Astrocyte of the hippocampus (primary cell): ENCODE data around the gene LCNL1.
A peak's percentile ranks its signal among the peaks of the same experiment; 100 is the strongest.

Experiments used
- DNase-seq: peaks from one replicate; pipeline ENCODE4 v3.0.0; 2011; ENCODE audit warnings: low read depth, low spot score

LCNL1 gene

DNA sequence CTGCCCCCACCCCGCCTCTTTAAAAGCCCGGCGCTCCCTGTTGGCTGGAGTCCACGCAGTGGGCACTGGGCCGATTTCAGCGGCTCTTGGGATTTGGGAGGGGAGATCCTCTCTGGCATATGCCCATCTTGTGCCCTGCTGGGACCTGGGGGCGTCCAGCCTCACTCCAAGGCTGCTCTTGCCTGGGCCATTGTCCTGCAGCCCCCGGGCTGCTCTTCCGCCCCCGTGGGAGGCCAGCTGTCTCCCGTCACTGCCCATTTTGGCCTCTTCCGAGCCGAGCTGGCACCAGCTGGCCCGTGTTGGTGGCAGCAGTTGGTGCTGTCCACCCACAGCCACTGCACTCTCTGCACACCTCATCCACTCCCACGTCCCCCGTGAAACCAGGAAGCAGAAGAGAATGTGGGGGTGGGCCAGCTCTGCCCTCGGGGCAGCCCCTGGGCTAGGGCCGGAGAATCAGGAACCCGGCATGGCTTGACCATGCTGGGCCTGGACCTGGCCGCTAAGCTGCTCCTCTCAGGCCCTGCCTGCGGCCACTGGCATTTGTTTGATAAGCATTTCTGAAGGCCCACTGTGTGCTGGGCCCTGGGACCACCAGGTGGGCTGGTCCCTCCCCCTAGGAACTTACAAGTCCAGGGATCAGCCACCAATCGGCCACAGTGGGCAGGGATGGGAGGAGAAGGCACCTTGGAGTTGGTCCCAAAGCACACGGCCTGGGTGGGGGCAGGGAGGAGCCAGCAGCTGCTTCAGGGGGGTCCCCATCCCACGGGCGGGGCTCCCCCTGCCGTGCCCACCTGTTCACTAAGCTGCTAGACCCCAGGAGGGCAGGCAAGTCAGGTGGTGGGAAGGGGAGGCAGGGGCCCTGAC is 35.5 kb upstream of the LCNL1 start:
- no peak for DNase-seq

DNA sequence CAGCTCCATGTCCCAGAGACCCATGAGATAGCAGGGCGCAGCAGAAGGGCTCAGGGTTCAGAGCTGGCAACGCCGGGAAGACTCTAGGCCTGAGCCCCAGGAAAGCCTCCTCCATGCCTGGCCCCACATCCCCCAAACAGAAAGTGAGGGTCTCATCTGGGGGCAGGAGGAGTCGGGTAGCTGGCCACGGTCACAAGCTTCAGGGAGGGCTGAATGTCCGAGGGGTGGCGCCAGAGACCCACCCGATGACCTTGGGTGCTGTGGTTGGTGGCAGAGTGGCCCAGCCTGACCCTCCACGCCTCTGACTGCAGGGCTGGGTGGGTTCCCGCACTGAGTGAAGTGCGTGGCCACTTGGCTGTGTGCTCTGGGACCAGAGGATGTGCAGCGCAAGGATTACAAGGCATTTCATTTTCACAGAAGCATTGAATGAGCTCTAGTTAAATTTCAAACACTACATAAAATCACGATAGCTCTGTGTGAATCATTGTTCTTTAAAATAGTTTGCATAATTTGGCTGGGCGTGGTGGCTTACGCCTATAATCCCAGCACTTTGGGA is 34.8 kb upstream of the LCNL1 start:
- peak; percentile 59 for DNase-seq

DNA sequence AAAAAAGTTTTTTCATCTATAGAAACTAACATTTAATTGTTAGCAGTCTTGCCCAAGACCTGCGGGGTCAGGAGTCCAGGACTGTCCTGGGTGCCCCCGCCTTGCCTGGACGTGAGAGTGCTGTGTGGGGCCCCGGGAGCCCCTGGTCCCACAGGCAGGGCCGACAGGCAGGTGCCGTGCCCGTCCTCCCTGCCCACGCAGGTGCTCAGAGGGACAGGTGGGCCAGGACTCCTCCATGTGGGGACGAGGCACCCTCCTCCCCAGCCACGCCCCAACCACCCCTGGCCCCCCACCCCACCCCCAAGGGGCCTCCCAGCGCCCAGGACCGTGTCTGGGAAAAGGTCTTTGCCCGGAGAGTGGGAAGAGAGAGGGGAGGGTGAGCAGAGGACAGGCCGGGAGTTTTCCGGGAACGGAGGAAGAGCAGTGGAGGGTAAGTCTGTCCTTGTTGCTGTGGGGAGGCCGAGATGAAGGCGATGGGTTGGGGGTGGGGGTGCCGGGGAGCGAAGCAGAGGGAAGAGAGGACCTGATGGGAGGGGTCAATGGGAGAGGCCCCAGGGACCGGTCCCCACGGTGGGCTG is 33.5 kb upstream of the LCNL1 start:
- no peak for DNase-seq

DNA sequence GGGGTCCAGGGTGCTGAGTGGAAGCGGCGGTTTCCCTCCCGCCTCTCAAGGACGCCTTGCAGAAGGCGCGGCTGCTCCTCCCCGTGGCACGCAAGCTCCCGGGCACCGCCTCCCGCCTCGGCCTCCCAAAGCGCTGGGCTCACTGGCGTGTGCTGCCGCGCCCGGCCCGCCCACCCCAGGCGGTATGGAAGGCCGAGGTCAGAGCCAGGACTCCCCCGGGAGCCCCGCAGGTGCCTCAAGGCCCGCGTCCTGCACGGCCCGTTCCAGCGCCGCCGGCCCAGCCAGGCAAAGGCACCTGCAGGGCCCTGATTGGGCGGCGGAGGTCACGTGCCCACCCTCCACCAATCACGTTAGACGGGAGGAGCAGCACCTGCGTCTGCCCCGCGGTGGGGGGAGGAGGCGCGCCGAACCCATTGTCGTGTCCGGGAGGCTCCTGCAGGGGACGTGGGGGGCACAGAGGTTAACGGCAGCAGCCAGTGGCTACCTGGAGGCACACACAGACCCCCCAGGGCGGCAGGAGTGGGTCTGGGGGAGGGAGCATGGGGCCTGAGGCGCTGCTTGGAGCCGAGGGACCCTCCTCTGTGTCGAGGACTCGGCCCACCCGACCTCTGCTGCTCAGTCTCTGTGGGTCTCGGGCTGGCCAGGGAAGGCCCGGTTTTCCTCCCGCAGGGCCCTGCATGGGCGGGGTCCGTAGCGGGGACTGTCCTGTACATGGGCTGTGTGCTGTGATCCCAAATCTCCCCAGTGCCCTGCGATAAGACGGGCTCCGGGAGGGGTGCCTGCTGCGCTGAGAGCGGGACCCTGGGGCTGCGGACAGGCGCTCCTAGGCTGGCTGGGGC is 32.8 kb upstream of the LCNL1 start:
- DNase-seq = peak; percentile 95

DNA sequence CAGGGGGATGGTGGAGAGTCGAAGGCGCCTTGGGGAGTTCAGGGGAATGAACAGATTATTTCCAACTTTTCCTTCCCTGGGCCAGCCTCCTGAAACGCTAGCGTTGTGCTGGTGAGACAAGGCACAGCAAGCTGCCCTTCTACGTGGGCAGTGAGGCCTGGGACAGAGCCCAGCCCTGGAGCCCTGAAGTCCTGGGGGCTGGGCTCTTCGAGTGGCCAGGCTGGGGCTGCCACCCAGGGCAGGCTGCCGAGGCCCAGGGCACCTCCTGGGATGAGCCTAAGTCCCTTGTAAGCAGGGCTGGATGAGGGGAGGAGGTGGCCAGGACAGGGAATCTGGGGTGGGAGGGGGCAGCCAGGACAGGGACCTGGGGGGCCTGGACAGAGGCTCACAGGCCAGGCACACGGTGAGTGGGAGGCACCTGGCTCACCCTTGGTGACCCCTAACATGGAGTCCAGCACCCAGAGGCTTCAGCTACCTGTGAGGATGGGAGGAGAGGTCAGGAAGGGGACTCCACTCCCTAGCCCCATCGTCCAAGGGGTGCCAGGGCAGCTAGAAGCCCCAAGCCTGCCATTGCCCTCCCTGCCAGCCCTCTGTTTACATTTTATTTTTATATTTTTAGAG is 32.0 kb upstream of the LCNL1 start:
- peak; percentile 29 for DNase-seq

DNA sequence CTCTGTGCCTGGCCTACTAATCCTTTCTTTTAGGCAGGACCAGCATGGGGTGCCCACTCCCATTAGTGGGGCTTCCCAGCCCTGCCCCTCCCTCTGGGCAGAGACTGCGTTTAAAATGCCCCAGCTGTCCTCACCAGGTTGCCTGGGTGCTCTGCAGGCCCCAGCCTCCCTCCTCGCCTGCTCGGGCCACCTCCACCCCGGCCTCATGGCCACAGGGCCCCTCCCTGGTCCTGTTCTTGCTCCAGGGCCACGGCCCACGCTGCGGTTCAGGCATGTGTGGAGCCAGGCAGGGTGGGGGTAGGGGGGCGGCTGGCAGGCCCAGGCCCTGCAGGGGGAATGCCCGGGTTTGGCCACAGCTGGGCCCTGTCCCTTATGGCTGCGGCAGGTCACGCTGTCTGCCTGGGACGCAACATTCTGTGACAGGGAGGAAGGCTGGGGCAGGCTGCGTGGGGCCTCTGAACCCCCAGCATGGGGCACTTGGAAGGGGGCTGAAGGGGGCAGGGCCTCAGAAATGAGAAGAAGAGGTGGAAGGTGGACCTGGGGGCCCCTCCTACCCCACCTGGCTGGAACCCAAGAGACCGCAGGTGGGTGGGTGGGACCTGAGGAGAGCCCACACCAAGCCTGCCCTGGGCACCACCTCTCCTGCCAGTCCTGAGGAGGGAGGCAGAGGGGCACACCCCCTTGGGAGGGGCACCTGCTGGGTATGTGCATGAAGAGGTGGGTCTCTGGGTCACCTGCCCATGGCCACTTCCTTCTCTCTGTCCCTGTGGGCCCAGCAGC is 31.1 kb upstream of the LCNL1 start, which contains the start of gene LCN12:
LCN12 (plus strand) TSS at position 733 of the 780 bp plus-strand sequence. CDS start 55 bp downstream, outside the sequence.
- DNase-seq = no peak

DNA sequence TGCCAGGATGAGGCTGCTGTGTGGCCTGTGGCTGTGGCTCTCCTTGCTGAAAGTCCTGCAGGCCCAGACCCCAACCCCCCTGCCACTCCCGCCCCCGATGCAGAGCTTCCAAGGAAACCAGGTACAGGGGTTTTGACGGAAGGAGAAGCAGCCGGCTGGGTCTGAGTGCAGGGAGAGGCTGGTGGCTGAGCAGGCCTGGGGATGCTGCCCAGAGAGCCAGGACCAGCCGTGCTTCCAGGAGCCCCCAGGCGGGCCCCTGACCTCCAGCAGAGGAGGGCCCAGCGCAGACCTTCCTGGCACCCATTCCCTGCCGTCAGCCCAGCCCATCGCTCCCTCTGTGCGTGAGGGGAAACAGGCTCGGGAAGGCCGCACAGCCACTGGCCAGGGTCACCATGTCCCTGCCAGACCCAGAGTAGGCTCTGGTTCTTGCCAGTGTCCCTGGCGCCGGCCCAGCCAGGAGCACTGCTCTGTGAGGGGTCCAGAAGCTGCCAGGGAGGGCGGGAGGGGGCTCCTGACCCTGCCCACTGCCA is 30.4 kb upstream of the LCNL1 start:
- DNase-seq = no peak

DNA sequence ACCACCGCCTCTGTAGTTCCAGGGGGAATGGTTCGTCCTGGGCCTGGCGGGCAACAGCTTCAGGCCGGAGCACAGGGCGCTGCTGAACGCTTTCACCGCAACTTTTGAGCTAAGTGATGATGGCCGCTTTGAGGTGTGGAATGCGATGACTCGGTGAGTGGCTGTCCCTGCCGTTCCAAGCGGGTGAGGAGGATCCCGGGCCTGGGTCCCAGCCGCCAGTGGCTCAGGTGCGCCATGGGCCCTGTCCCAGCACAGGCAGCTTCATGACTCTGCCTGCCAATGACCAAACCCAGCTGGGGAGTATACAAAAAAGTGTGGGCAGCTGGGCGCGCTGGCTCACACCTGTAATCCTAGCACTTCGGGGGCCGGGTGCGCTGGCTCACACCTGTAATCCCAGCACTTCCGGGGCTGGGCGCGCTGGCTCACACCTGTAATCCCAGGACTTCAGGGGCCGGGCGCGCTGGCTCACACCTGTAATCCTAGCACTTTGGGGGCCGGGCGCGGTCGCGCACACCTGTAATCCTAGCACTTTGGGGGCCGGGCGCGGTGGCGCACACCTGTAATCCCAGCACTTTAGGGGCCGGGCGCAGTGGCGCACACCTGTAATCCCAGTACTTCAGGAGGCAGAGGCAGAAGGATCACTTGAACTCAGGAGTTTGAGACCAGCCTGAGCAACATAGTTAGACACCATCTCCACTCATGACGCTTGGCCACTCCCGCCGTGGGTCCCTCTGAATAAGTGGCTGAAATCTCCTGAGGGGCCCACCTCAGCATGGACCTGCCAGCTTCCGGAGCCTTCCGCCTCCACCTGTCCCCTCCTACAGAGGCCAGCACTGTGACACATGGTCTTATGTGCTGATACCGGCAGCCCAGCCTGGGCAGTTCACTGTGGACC is 29.7 kb upstream of the LCNL1 start:
- DNase-seq = no peak

DNA sequence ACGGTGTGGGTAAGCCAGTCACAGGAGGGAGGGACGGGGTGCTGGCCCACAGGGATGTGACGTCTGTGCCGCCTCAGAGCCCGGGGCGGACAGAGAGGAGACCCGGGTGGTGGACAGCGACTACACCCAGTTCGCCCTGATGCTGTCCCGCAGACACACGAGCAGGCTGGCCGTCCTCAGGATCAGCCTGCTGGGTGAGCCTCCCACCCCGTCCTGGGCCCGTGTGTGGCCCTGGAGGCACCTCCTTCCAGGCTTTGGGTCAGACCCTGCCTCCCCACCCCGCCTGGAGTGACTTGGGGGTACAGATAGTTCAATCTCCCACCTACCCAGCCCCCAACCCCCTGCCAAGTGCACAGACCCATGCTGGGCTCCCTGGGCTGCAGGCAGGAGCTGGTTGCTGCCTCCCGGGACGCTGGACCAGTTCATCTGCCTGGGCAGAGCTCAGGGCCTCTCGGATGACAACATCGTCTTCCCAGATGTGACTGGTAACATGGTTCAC is 29.0 kb upstream of the LCNL1 start:
- DNase-seq = no peak

DNA sequence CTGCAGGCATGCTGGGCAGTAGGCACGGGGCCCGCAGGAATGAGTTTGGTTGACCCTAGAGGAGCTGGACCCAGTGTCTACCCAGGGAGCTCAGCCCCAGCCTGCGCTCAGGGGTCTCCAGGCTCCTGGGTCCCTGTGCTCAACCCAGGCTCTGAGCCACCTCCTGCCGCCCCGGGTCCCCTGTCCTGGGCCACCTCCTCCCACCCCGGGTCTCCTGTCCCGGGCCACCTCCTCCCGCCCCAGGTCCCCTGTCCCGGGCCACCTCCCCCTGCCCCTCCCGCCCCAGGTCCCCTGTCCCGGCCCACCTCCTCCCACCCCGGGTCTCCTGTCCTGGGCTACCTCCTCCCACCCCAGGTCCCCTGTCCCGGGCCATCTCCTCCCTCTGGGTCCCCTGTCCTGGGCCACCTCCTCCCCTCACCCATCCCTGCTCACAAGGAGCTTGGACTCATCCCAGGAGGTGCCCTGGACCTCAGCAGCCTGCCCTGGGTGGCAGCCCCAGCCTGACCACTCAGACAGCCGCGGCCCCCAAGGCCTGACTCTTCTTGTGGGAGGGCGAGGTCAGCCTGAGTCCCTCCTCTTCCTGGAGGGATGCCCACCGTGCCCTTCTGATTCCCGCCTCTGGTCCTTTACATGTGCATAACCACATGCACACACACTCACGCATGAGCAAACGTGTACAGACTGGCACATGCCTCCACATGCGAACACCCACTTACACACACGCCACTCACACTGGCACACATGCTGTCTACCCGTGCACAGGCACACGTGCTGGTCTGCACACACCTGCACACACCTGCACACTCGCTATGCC is 28.3 kb upstream of the LCNL1 start:
- DNase-seq = no peak

DNA sequence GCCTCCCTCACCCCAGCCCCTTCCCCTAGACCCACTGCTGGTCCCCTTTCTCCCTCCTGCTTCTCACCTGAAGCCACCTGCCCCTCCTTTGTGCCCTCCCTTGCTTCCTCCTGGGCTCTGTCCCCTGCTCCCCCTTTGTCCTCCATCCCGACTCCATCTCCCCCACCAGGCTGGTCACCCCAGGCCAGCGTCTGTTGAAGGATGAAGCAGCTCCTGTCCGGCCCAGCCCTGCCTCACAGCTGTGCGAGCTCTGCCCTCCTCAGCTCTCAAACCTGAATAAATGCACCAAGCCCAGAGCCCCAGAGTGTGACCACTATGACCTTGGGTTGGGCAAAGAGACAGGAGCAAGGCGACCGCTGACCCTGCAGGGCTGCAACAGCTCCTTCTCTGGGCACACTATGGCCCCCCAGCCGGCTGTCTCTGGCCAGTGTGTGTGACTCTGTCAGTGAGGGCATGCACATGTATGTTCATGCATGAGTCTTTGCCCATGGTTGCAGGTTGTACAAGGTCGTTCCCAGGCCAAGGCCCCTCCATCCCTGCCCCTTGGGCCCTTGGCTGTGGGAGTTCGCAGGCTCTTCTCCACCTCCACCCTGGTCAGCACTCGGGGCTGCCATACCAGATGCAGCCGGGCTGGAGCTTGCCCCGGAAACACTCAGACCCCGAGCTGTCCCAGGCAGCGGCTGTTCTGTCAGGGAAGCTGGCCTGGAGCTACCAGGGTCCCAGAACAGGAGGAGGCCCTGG is 27.4 kb upstream of the LCNL1 start:
- no peak for DNase-seq

DNA sequence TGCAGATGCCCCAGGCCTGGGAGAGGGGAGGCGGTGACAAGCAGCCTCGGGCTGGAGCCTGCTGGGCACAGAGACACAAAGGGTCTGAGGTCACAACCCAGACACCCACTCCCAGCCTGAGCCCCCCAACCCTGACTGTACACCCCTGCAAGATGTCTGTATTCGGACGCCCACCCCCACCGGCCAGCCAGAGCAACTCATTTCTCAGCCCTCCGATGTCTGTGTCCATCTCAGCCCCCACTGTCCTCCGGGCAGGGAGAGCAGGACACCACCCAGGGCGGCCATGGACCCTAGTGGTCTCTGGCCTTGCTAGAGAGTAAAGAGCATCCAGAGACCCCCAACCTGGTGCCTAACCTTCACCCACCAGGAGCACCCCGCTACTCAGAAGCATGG is 26.9 kb upstream of the LCNL1 start:
- no peak for DNase-seq

DNA sequence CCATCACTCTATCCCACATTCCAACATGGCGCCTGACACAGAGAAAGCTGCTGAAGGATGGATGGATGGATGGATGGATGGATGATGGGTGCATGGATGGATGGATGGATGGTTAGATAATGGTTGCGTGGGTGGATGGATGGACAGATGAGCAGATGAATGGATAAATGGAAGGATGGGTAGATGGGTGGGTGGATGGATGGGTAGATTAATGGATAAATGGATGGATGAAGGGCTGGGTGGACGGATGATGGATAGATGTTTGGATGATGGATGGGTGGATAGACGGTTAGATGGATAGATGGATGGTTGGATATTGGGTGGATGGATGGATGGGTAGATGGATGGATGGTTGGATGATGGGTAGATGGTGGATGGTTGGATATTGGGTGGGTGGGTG is 26.2 kb upstream of the LCNL1 start:
- DNase-seq = no peak

DNA sequence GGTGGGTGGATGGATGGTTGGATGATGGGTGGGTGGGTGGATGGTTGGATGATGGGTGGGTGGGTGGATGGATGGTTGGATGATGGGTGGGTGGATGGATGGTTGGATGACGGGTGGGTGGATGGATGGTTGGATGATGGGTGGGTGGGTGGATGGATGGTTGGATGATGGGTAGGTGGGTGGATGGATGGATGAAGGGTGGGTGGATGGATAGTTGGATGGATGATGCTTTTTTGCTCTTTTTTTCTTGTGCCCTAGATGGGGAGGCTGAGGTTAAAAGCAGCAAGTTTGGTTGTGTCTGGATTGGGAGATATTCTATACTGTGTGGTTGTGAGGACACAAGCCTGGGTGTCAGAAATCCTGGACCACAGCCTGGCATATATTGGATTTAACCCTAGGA is 25.3 kb upstream of the LCNL1 start:
- no peak for DNase-seq

DNA sequence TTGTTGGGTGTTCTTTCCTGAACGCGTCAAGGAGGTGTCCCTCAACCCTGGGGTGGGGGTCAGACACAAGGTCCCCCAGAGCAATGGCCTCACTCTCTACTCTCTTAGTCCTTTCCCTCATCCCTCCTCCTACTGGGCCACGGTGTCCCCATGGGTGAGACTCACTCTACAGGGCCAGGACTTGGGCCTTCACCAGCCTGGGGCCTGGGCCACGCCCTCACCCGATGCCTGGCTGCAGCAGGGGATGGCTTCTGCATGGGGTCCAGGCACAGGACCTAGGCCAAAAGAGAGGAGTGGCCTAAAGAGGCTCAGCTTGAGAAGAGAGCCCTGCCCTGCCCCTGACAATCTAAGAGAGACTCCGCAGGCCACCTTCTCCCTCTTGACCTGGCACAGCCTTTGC is 24.9 kb upstream of the LCNL1 start:
- no peak for DNase-seq

DNA sequence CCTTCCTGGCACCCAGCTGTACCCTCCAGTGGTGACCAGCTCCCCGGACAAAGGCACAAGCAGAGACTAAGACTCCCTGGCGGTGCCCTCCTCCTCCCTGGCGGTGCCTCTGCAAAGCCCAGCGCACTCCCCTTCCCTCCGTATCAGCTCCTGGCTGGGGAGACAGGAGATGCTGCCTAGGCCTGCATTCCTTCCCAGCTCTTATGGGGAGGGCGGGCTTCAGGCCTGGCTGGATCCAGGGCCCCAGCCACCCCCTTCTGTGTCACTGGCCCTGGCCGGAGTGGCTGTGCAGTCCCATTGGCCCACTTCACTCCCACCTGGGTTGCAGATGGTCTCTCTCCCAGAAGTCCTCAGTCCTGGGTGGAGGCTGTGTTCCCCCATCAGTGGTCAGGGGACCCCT is 24.3 kb upstream of the LCNL1 start:
- no peak for DNase-seq

DNA sequence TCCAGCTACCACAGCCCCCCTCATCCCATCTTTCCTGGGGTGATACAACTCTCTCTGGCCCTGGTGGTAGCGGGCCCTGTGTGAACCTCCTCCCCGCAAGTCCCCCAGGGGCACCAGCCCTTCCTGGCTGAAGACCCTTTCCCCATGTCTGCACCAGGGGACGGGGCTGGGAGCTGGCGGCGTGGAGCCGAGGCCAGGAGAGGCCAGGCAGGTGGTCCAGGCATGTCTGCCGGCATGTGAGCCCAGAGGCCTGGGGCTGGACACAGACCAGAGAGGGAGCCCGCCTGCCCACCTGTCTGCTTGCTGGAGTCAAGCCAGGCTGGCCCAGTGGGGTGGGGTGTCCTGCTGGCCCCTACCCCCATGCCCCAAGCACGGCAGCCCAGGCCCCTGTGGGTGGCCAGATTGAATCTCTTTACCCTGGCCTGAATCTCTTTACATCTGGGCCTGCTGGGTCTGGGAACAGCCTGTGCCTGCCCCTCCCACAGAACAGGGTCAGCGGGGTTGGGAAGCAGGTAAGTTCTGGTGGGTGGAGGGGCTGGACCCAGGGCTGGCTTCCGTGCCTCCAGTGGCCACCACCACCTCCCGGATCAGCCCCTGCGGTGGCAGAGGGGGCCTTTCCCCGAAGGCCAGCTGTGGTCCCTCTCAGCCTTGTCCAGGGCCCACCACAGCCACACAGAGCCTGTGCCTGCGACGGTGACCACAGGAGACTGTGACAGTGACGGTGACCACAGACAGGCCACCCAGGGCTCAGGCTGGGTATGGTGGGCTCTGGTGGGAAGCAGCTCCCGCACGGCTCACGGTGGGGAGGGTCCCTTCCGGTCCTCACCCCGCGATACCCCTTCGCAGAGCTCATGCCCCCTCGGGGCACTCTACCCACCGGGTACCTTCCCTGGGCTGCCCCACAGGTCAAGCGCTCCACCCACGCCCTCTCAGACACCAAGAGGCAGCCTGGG is 23.6 kb upstream of the LCNL1 start:
- DNase-seq = no peak
